IMR-90 (cell line): ENCODE results near the gene SLC9A3. TPM values are rescaled to one million over a fixed set of nuclear protein-coding genes. Genes with fewer than 3 reads are reported as not detected.

Source experiments
- ATAC-seq: fragments of 200-7000 bp; cut with Tn5 transposase; 2 replicates; pipeline ENCODE4 v1.9.1; 2020; ENCODE audit warnings: low read depth, mild to moderate bottlenecking, moderate library complexity
- BruUV-seq: library from RNA; stranded (reverse); fragments of 400-500 nt; replicated peaks from 2 replicates; lab custom pipeline; 2021; lab: Mats Ljungman, UMichigan
- CTCF ChIA-PET: fragments of 300-600 bp; formaldehyde crosslinking; extraction: SDS; loops from one replicate; lab custom pipeline; 2021; ENCODE audit warnings: antibody characterized with exemption; lab: Yijun Ruan, JAX
- POLR2A ChIA-PET: fragments of 300-600 bp; sonication (Branson Sonifier 250); formaldehyde crosslinking; loops from one replicate; lab custom pipeline; 2022; ENCODE audit warnings: antibody characterized with exemption; ENCODE audit not compliant: unreplicated experiment; lab: Charles Lee
- DNase-seq: peaks from one replicate; pipeline ENCODE4 v3.0.0; 2013
- H2AFZ ChIP-seq: replicated peaks from 2 replicates; pipeline ENCODE3; 2013; ENCODE audit warnings: low read length, mild to moderate bottlenecking; ENCODE audit not compliant: poor library complexity
- H2AK5ac ChIP-seq: 2 replicates; pipeline ENCODE4 v1.6.1; 2013; ENCODE audit warnings: low read depth, low read length, inconsistent platforms
- H2AK9ac ChIP-seq: replicated peaks from 2 replicates; pipeline ENCODE3; 2013; ENCODE audit warnings: mild to moderate bottlenecking, low read depth, low read length, moderate library complexity; ENCODE audit not compliant: poor library complexity
- H2BK120ac ChIP-seq: 2 replicates; pipeline ENCODE4 v1.6.1; 2013; ENCODE audit warnings: low read depth, low read length, inconsistent platforms
- H2BK15ac ChIP-seq: 3 replicates; pipeline ENCODE4 v1.6.1; 2013; ENCODE audit warnings: low read depth, low read length, inconsistent platforms
- H2BK20ac ChIP-seq: 2 replicates; pipeline ENCODE4 v1.6.1; 2013; ENCODE audit warnings: low read depth, mild to moderate bottlenecking, inconsistent platforms, low read length, moderate library complexity
- H2BK5ac ChIP-seq: 2 replicates; pipeline ENCODE4 v1.6.1; 2013; ENCODE audit warnings: mild to moderate bottlenecking, low read depth, low read length, inconsistent platforms; ENCODE audit not compliant: poor library complexity, severe bottlenecking
- H3K14ac ChIP-seq: replicated peaks from 2 replicates; pipeline ENCODE4 v1.6.1; 2013; ENCODE audit warnings: low read depth, low read length, inconsistent platforms
- H3K18ac ChIP-seq: 2 replicates; pipeline ENCODE4 v1.6.1; 2013; ENCODE audit warnings: low read depth, low read length, control low read depth
- H3K23ac ChIP-seq: 2 replicates; pipeline ENCODE4 v1.6.1; 2013; ENCODE audit warnings: low read depth, low read length, inconsistent platforms
- H3K27ac ChIP-seq: 2 replicates; pipeline ENCODE4 v1.5.1; 2013; ENCODE audit warnings: mild to moderate bottlenecking, control low read depth, low read length; ENCODE audit not compliant: insufficient read depth
- H3K27me3 ChIP-seq: 2 replicates; pipeline ENCODE4 v1.6.1; 2013; ENCODE audit warnings: low read length; ENCODE audit not compliant: control insufficient read depth, insufficient read depth
- H3K36me3 ChIP-seq: 2 replicates; pipeline ENCODE4 v1.6.1; 2013; ENCODE audit warnings: low read length, mixed read lengths; ENCODE audit not compliant: control insufficient read depth, insufficient read depth
- H3K4ac ChIP-seq: 2 replicates; pipeline ENCODE4 v1.6.1; 2013; ENCODE audit warnings: low read depth, low read length, inconsistent platforms
- H3K4me1 ChIP-seq: 2 replicates; pipeline ENCODE4 v1.6.1; 2013; ENCODE audit warnings: low read length, mixed read lengths; ENCODE audit not compliant: control insufficient read depth, insufficient read depth
- H3K4me2 ChIP-seq: 2 replicates; pipeline ENCODE4 v1.6.1; 2013; ENCODE audit warnings: low read depth, mild to moderate bottlenecking, control low read depth, low read length, moderate library complexity
- H3K4me3 ChIP-seq: 2 replicates; pipeline ENCODE4 v1.5.1; 2013; ENCODE audit warnings: low read depth, mild to moderate bottlenecking, control low read depth, low read length, moderate library complexity; ENCODE audit not compliant: insufficient read depth
- H3K56ac ChIP-seq: 2 replicates; pipeline ENCODE4 v1.6.1; 2013; ENCODE audit warnings: low read length, inconsistent platforms; ENCODE audit not compliant: insufficient read depth; ENCODE audit errors: extremely low read depth
- H3K79me1 ChIP-seq, 2 experiments: 2 replicates each; pipeline ENCODE4 v1.6.1; 2013; ENCODE audit warnings: low read length in 2 of 2, inconsistent platforms in 1 of 2, low read depth in 1 of 2
- H3K9ac ChIP-seq: 2 replicates; pipeline ENCODE4 v1.6.1; 2013; ENCODE audit warnings: low read depth, low read length, control low read depth
- H3K9me1 ChIP-seq: 2 replicates; pipeline ENCODE4 v1.6.1; 2013; ENCODE audit warnings: low read length, inconsistent platforms; ENCODE audit not compliant: insufficient read depth
- H3K9me3 ChIP-seq: 2 replicates; pipeline ENCODE4 v1.6.1; 2013; ENCODE audit warnings: low read length; ENCODE audit not compliant: control insufficient read depth, insufficient read depth
- H4K20me1 ChIP-seq: 2 replicates; pipeline ENCODE4 v1.6.1; 2013; ENCODE audit warnings: low read length, inconsistent platforms; ENCODE audit not compliant: insufficient read depth
- H4K5ac ChIP-seq: 2 replicates; pipeline ENCODE4 v1.6.1; 2013; ENCODE audit warnings: mild to moderate bottlenecking, low read depth, low read length, control low read depth
- H4K8ac ChIP-seq, 2 experiments: 2 replicates each; pipeline ENCODE4 v1.6.1; 2013; ENCODE audit warnings: low read depth in 2 of 2, low read length in 2 of 2, control low read depth in 1 of 2, inconsistent platforms in 1 of 2
- H4K91ac ChIP-seq: 2 replicates; pipeline ENCODE4 v1.6.1; 2013; ENCODE audit warnings: low read depth, low read length, inconsistent platforms; ENCODE audit not compliant: insufficient read depth
- CEBPB ChIP-seq: IDR thresholded peaks from 2 replicates; pipeline ENCODE4 v1.6.1; 2012; ENCODE audit warnings: low read depth, low read length, improper control_type of control experiment
- CHD1 ChIP-seq: IDR thresholded peaks from 2 replicates; pipeline ENCODE4 v1.6.1; 2012; ENCODE audit warnings: low read depth, low read length, improper control_type of control experiment
- ELK1 ChIP-seq: fragments of 150-350 bp; IDR thresholded peaks from 2 replicates; pipeline ENCODE4 v1.6.1; 2016; ENCODE audit warnings: low read depth, mild to moderate bottlenecking, low read length, moderate library complexity, borderline replicate concordance
- FOS ChIP-seq: fragments of 150-350 bp; IDR thresholded peaks from 2 replicates; pipeline ENCODE4 v1.6.1; 2016; ENCODE audit warnings: low read depth, low read length
- MAFK ChIP-seq: IDR thresholded peaks from 2 replicates; pipeline ENCODE4 v1.6.1; 2012; ENCODE audit warnings: low read depth, low read length, improper control_type of control experiment
- MXI1 ChIP-seq: IDR thresholded peaks from 2 replicates; pipeline ENCODE4 v1.6.1; 2012; ENCODE audit warnings: low read depth, mild to moderate bottlenecking, low read length, moderate library complexity, borderline replicate concordance
- NFE2L2 ChIP-seq: fragments of 150-350 bp; IDR thresholded peaks from 2 replicates; pipeline ENCODE4 v1.6.1; 2016; ENCODE audit warnings: low read depth, mild to moderate bottlenecking, low read length
- POLR2A ChIP-seq: IDR thresholded peaks from 2 replicates; pipeline ENCODE4 v1.6.1; 2012; ENCODE audit warnings: mild to moderate bottlenecking, low read depth, low read length
- RAD21 ChIP-seq: IDR thresholded peaks from 2 replicates; pipeline ENCODE4 v1.6.1; 2012; ENCODE audit warnings: low read length, improper control_type of control experiment
- RCOR1 ChIP-seq: IDR thresholded peaks from 2 replicates; pipeline ENCODE4 v1.6.1; 2012; ENCODE audit warnings: mild to moderate bottlenecking, low read length, improper control_type of control experiment; ENCODE audit not compliant: insufficient replicate concordance
- RFX5 ChIP-seq: IDR thresholded peaks from 2 replicates; pipeline ENCODE4 v1.8.0; 2012; ENCODE audit warnings: low read depth, mild to moderate bottlenecking, low read length, moderate library complexity
- SMC3 ChIP-seq: fragments of 150-350 bp; IDR thresholded peaks from 2 replicates; pipeline ENCODE4 v1.6.1; 2016; ENCODE audit warnings: low read depth, mild to moderate bottlenecking, antibody characterized with exemption, low read length, moderate library complexity
- USF2 ChIP-seq: fragments of 150-350 bp; IDR thresholded peaks from 2 replicates; pipeline ENCODE4 v1.6.1; 2017; ENCODE audit warnings: mild to moderate bottlenecking, antibody characterized with exemption, low read length, low read depth
- WGBS, 2 experiments: methylation state at CpG; one replicate each; pipeline versions ENCODE4 v1.1.5 to v1.1.7; 2013; ENCODE audit warnings: missing lambda C conversion rate in 2 of 2; ENCODE audit not compliant: insufficient read length in 1 of 2; ENCODE audit errors: extremely low coverage in 2 of 2; 5-methylcytosine and 5-hydroxymethylcytosine counted together
- dilution Hi-C: fragments of 300-500 bp; cut with HindIII; formaldehyde crosslinking; loops from one replicate; pipeline ENCODE4 v1.14.3; 2018; ENCODE audit warnings: low sequenced_read_pairs; ENCODE audit not compliant: unreplicated experiment
- in situ Hi-C: fragments of 300-500 bp; cut with MboI; formaldehyde crosslinking; loops from 3 replicates; pipeline ENCODE4 v1.14.3; 2019; ENCODE audit warnings: low sequenced_read_pairs, inconsistent platforms, mixed read lengths
- intact Hi-C: fragments of 100-400 bp; cut with micrococcal nuclease; formaldehyde crosslinking; loops from 2 replicates; pipeline ENCODE4 v1.10.0; 2022
- polyA plus RNA-seq, 3 experiments: library from polyadenylated mRNA; depleted of rRNA; stranded (reverse); fragments of >200 nt; gene quantifications; 2 replicates each; pipeline ENCODE4 v1.2.3, GENCODE V29; 2012; ENCODE audit warnings: low replicate concordance in 1 of 3
- total RNA-seq: library from RNA; depleted of rRNA; stranded (reverse); fragments of >200 nt; gene quantifications from 2 replicates; pipeline ENCODE4 v1.2.3, GENCODE V29; 2012
- TF ChIP-seq, protein P1 (sequence below): conservative IDR thresholded peaks from 2 replicates; pipeline ENCODE4 v1.5.1; 2012; ENCODE audit warnings: mild to moderate bottlenecking, low read depth, low read length, improper control_type of control experiment

SLC9A3 gene
- total and polyA plus RNA-seq, 2 of the 4 experiments (the other 2 are of a cell fraction) = 0.72 to 1.5 TPM

DNA sequence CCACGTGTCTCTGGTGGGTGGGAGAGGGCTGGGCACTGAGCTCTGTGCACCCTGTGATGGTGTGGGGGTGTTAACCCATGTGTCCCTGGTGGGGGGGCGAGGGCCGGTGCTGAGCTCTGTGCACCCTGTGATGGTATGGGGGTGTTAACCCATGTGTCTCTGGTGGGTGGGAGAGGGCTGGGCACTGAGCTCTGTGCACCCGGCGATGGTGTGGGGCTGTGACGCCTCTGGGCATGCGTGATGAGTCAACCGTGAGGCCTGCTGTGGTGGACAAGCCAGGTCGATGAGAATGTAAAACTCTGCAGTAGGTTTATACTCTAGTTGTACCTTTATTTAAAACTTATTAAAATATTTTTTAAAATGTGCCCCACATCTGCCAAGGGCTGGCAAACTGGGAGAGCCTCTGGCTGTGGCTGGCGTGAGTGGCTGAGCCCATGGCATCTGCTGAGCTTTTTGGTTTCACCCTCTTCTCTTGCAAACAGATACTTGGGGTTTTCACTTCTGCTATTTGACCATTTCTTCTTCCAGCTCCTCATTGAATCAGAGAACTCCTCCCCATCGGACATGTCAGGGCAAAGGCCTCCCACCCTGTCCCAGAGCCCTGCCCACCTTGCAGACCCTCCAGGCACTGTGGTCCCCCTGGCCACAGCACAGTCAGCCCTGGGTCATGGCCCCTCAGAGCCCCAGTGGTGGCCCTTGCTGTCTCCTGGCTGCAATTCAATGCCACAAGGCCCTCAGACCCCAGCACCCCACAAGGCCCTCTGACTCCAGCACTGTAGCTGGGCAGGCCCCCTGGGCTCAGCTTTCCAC, 99.7 kb downstream of the SLC9A3 start:
- Histone ChIP-seq H3K9ac (no peak overlapping the region), H3K9me3 (no peaks in the 10 kb centered on the region), H3K79me1 (peaks cover 11 to 53% of the 10 kb centered on the region in 2 experiments), H3K56ac (no peak overlapping the region; the same call in 1 of the 2 replicates), H2BK15ac (no peak overlapping the region), H3K4me1 (peaks cover 5% of the 10 kb centered on the region), H3K4me2 (no peak overlapping the region), H2AK5ac (peak overlapping the region; percentile 57; the same call in 1 of the 2 replicates), H3K14ac (no peak overlapping the region; the same call in 1 of the 2 replicates), H3K23ac (no peak overlapping the region), H3K4ac (peak overlapping the region; percentile 70), H2BK5ac (peak overlapping the region; percentile 81), H4K8ac (peak overlapping the region in 1 of 2 experiments; percentile 67; a peak in 2 of 4 replicates), H2AK9ac (no peak overlapping the region), H3K36me3 (peaks cover 64% of the 10 kb centered on the region), H4K5ac (peak overlapping the region; percentile 75), H4K91ac (peak overlapping the region; percentile 66), H2AFZ (no peak overlapping the region), H2BK120ac (peak overlapping the region; percentile 46; the same call in 1 of the 2 replicates), H2BK20ac (peak overlapping the region; percentile 27; the same call in 1 of the 2 replicates), H3K4me3 (no peak overlapping the region), H3K27me3 (no peaks in the 10 kb centered on the region), H3K27ac (peak overlapping the region; percentile 33), H3K18ac (peak overlapping the region; percentile 20; the same call in 1 of the 2 replicates), H4K20me1 (no peaks in the 10 kb centered on the region; the same call in 1 of the 2 replicates), H3K9me1 (peaks cover 6% of the 10 kb centered on the region; the same call in 1 of the 2 replicates)
- ChIA-PET CTCF (no interaction called here), POLR2A (interaction anchor here (1.1 kb wide), 1 partner anchor 103 kb away, joined by 3 read pairs; the partner anchor contains the start of gene AHRR)
- in situ Hi-C loops = no loop called here
- ATAC-seq = no peak; the same call in 1 of the 2 replicates
- intact Hi-C loops = no loop called here
- no CpG with 5 or more reads among the region's 11 CpGs for WGBS, 2 experiments
- dilution Hi-C loops = no loop called here
- BruUV-seq = no TSS peak
- DNase-seq = peak; percentile 31
- TF ChIP-seq ELK1 (no peak), USF2 (no peak), FOS (no peak), NFE2L2 (no peak), CEBPB (no peak), SMC3 (no peak), RFX5 (no peak), MAFK (no peak), POLR2A (no peak), MXI1 (no peak), RAD21 (no peak), CHD1 (no peak), RCOR1 (no peak)
- TF ChIP-seq, protein P1, sequence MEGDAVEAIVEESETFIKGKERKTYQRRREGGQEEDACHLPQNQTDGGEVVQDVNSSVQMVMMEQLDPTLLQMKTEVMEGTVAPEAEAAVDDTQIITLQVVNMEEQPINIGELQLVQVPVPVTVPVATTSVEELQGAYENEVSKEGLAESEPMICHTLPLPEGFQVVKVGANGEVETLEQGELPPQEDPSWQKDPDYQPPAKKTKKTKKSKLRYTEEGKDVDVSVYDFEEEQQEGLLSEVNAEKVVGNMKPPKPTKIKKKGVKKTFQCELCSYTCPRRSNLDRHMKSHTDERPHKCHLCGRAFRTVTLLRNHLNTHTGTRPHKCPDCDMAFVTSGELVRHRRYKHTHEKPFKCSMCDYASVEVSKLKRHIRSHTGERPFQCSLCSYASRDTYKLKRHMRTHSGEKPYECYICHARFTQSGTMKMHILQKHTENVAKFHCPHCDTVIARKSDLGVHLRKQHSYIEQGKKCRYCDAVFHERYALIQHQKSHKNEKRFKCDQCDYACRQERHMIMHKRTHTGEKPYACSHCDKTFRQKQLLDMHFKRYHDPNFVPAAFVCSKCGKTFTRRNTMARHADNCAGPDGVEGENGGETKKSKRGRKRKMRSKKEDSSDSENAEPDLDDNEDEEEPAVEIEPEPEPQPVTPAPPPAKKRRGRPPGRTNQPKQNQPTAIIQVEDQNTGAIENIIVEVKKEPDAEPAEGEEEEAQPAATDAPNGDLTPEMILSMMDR = no peak
